ENCODE results near the gene MMP1.

Gene MMP1

GRCh38 chr11:102798012-102798746 lies at the start of gene MMP1:
MMP1 (minus strand) TSS chr11:102798160; CDS start chr11:102798092, 68 bp downstream.
- no peaks in the 10 kb centered on the region for H3K27me3 ChIP-seq (ENCODE audit: control insufficient read depth, insufficient read depth, low read length)
- no peak within 1 kb of the TSS for H3K27ac ChIP-seq (ENCODE audit: low read length)
- no peak within 1 kb of the TSS for H3K4me3 ChIP-seq (ENCODE audit: low read length)
- H3K4me1 ChIP-seq (ENCODE audit: control insufficient read depth, insufficient read depth, low read length): no peaks in the 10 kb centered on the region
- no peak for DNase-seq (ENCODE audit: low read depth, low spot score)
- no CpG with 5 or more reads among the region's 7 CpGs for WGBS (ENCODE audit: insufficient coverage, insufficient read length)
- H3K36me3 ChIP-seq (ENCODE audit: control insufficient read depth, insufficient read depth, low read length): no peaks in the 10 kb centered on the region
- H3K9me3 ChIP-seq (ENCODE audit: control insufficient read depth, insufficient read depth, low read length): no peaks in the 10 kb centered on the region

- Histone ChIP-seq H3K27ac (ENCODE audit: low read length) (no peak overlapping the region), H3K36me3 (ENCODE audit: control insufficient read depth, insufficient read depth, low read length) (no peaks in the 10 kb centered on the region), H3K4me1 (ENCODE audit: control insufficient read depth, insufficient read depth, low read length) (no peaks in the 10 kb centered on the region; the same call in 1 of the 2 replicates), H3K4me3 (ENCODE audit: low read length) (no peak overlapping the region), H3K27me3 (ENCODE audit: control insufficient read depth, insufficient read depth, low read length) (no peaks in the 10 kb centered on the region), H3K9me3 (ENCODE audit: control insufficient read depth, insufficient read depth, low read length) (no peaks in the 10 kb centered on the region)
- no CpG with 5 or more reads among the region's 3 CpGs for WGBS (ENCODE audit: insufficient coverage, insufficient read length)
- no peak for DNase-seq (ENCODE audit: low read depth, low spot score)
Observed at GRCh38 chr11:102846292-102846691, 48.3 kb upstream of the MMP1 start.

- H3K27me3 ChIP-seq (ENCODE audit: control insufficient read depth, insufficient read depth, low read length): no peaks in the 10 kb centered on the region
- H3K4me3 ChIP-seq (ENCODE audit: low read length): no peak within 1 kb of the TSS
- no CpG with 5 or more reads among the region's 4 CpGs for WGBS (ENCODE audit: insufficient coverage, insufficient read length)
Observed at GRCh38 chr11:102843489-102843888, 45.5 kb upstream of the MMP1 start, which contains the start of gene MMP3. MMP3 (minus strand) TSS chr11:102843609; CDS start chr11:102843546, 63 bp downstream.

DNA sequence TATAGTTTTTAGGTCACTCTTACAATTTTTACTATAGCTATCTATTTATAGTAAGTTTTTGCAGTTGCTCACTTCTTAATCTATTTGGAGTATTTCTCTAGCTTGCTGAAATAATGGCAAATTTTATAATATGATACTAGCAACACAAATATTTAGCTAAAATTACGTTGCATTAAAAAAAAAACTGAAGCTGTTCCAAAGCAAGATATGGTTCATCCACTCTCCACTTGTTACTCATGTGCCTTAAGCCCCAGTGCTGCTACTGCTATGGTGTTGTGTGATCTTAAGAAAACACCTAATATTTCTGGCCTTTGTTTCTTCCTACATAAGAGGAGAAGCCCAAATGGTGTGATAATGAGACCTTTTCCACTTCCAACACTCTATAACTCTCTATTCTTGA lies 45.0 kb upstream of the MMP1 start:
- Histone ChIP-seq H3K4me3 (ENCODE audit: low read length) (no peak overlapping the region), H3K9me3 (ENCODE audit: control insufficient read depth, insufficient read depth, low read length) (no peaks in the 10 kb centered on the region), H3K4me1 (ENCODE audit: control insufficient read depth, insufficient read depth, low read length) (no peaks in the 10 kb centered on the region; the same call in 1 of the 2 replicates), H3K27ac (ENCODE audit: low read length) (no peak overlapping the region), H3K36me3 (ENCODE audit: control insufficient read depth, insufficient read depth, low read length) (no peaks in the 10 kb centered on the region), H3K27me3 (ENCODE audit: control insufficient read depth, insufficient read depth, low read length) (no peaks in the 10 kb centered on the region)
- no CpG with 5 or more reads among the region's 1 CpG for WGBS (ENCODE audit: insufficient coverage, insufficient read length)
- DNase-seq (ENCODE audit: low read depth, low spot score): no peak

More at GRCh38 chr11:102843489-102843888, 45.5 kb upstream of the MMP1 start, which contains the start of gene MMP3:
- DNase-seq (ENCODE audit: low read depth, low spot score): no peak
- Histone ChIP-seq H3K4me1 (ENCODE audit: control insufficient read depth, insufficient read depth, low read length) (no peaks in the 10 kb centered on the region; the same call in 1 of the 2 replicates), H3K36me3 (ENCODE audit: control insufficient read depth, insufficient read depth, low read length) (no peaks in the 10 kb centered on the region), H3K9me3 (ENCODE audit: control insufficient read depth, insufficient read depth, low read length) (no peaks in the 10 kb centered on the region), H3K27ac (ENCODE audit: low read length) (no peak within 1 kb of the TSS)

DNA sequence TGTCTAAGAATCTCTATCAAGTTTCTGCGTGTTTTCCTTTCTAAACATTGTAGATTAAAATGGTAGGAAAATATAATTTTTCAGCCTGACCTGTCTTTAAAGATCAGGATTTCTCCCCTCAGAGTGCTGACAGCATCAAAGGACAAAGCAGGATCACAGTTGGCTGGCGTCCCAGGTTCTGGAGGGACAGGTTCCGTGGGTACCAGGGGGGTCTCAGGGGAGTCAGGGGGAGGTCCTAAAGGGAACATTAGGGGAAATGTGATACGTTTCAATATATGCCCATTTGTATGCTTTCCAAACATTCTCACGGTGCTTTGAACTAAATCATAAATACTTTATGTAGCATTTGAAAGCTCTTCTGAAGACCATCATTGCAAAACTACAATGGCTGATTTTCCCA lies 42.1 kb upstream of the MMP1 start:
- Histone ChIP-seq H3K27ac (ENCODE audit: low read length) (no peak overlapping the region), H3K36me3 (ENCODE audit: control insufficient read depth, insufficient read depth, low read length) (no peaks in the 10 kb centered on the region), H3K4me3 (ENCODE audit: low read length) (no peak overlapping the region), H3K4me1 (ENCODE audit: control insufficient read depth, insufficient read depth, low read length) (no peaks in the 10 kb centered on the region; the same call in 1 of the 2 replicates), H3K9me3 (ENCODE audit: control insufficient read depth, insufficient read depth, low read length) (no peaks in the 10 kb centered on the region), H3K27me3 (ENCODE audit: control insufficient read depth, insufficient read depth, low read length) (no peaks in the 10 kb centered on the region)
- DNase-seq (ENCODE audit: low read depth, low spot score): no peak
- WGBS (ENCODE audit: insufficient coverage, insufficient read length): no CpG with 5 or more reads among the region's 5 CpGs

DNA sequence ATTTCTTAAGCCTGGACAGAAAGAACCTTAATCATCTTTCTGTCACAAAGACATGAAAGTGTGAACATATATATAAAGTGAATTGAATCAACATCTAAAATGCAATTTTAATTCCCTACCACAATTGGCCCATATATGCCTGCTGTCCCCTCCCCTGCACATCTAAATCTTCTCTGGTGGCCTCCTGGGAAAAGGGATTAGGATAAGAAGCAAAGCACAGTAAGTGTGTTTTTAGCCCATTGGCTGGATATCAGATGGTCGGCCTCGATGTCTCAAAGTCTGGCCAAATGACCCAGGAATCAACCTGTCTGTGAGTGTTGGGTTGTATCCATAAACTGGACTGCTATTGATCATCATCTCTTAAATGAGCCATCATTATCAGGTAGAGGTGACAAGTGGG lies 39.7 kb upstream of the MMP1 start:
- no peak for DNase-seq (ENCODE audit: low read depth, low spot score)
- Histone ChIP-seq H3K9me3 (ENCODE audit: control insufficient read depth, insufficient read depth, low read length) (no peaks in the 10 kb centered on the region), H3K36me3 (ENCODE audit: control insufficient read depth, insufficient read depth, low read length) (no peaks in the 10 kb centered on the region), H3K4me1 (ENCODE audit: control insufficient read depth, insufficient read depth, low read length) (no peaks in the 10 kb centered on the region), H3K4me3 (ENCODE audit: low read length) (no peak overlapping the region), H3K27ac (ENCODE audit: low read length) (no peak overlapping the region), H3K27me3 (ENCODE audit: control insufficient read depth, insufficient read depth, low read length) (no peaks in the 10 kb centered on the region)
- no CpG with 5 or more reads among the region's 2 CpGs for WGBS (ENCODE audit: insufficient coverage, insufficient read length)

GRCh38 chr11:102837156-102837555 lies 39.2 kb upstream of the MMP1 start:
- Histone ChIP-seq H3K9me3 (ENCODE audit: control insufficient read depth, insufficient read depth, low read length) (no peaks in the 10 kb centered on the region), H3K4me3 (ENCODE audit: low read length) (no peak overlapping the region), H3K4me1 (ENCODE audit: control insufficient read depth, insufficient read depth, low read length) (no peaks in the 10 kb centered on the region), H3K36me3 (ENCODE audit: control insufficient read depth, insufficient read depth, low read length) (no peaks in the 10 kb centered on the region), H3K27me3 (ENCODE audit: control insufficient read depth, insufficient read depth, low read length) (no peaks in the 10 kb centered on the region), H3K27ac (ENCODE audit: low read length) (no peak overlapping the region)
- WGBS (ENCODE audit: insufficient coverage, insufficient read length): 100% methylated on average over 1 of the region's 2 CpGs
- no peak for DNase-seq (ENCODE audit: low read depth, low spot score)

GRCh38 chr11:102836290-102836875 lies 38.4 kb upstream of the MMP1 start:
- H3K4me1 ChIP-seq (ENCODE audit: control insufficient read depth, insufficient read depth, low read length): 0 out of 2 replicates have a peak, but pooled peaks cover 2% of the 10 kb centered on the region
- WGBS (ENCODE audit: insufficient coverage, insufficient read length): no CpG with 5 or more reads among the region's 3 CpGs
- DNase-seq (ENCODE audit: low read depth, low spot score): no peak

GRCh38 chr11:102833731-102834130 lies 35.8 kb upstream of the MMP1 start:
- Histone ChIP-seq H3K9me3 (ENCODE audit: control insufficient read depth, insufficient read depth, low read length) (no peaks in the 10 kb centered on the region), H3K27me3 (ENCODE audit: control insufficient read depth, insufficient read depth, low read length) (no peaks in the 10 kb centered on the region), H3K4me1 (ENCODE audit: control insufficient read depth, insufficient read depth, low read length) (0 out of 2 replicates have a peak, but pooled peaks cover 2% of the 10 kb centered on the region), H3K36me3 (ENCODE audit: control insufficient read depth, insufficient read depth, low read length) (no peaks in the 10 kb centered on the region), H3K4me3 (ENCODE audit: low read length) (no peak overlapping the region), H3K27ac (ENCODE audit: low read length) (no peak overlapping the region)
- no peak for DNase-seq (ENCODE audit: low read depth, low spot score)
- WGBS (ENCODE audit: insufficient coverage, insufficient read length): no CpG with 5 or more reads among the region's 2 CpGs

More at GRCh38 chr11:102836290-102836875, 38.4 kb upstream of the MMP1 start:
- Histone ChIP-seq H3K27me3 (ENCODE audit: control insufficient read depth, insufficient read depth, low read length) (no peaks in the 10 kb centered on the region), H3K9me3 (ENCODE audit: control insufficient read depth, insufficient read depth, low read length) (no peaks in the 10 kb centered on the region), H3K36me3 (ENCODE audit: control insufficient read depth, insufficient read depth, low read length) (no peaks in the 10 kb centered on the region), H3K4me3 (ENCODE audit: low read length) (no peak overlapping the region), H3K27ac (ENCODE audit: low read length) (no peak overlapping the region)

GRCh38 chr11:102832612-102833011 lies 34.7 kb upstream of the MMP1 start:
- H3K9me3 ChIP-seq (ENCODE audit: control insufficient read depth, insufficient read depth, low read length): no peaks in the 10 kb centered on the region
- H3K27me3 ChIP-seq (ENCODE audit: control insufficient read depth, insufficient read depth, low read length): no peaks in the 10 kb centered on the region
- H3K36me3 ChIP-seq (ENCODE audit: control insufficient read depth, insufficient read depth, low read length): no peaks in the 10 kb centered on the region
- H3K27ac ChIP-seq (ENCODE audit: low read length): no peak overlapping the region
- H3K4me3 ChIP-seq (ENCODE audit: low read length): no peak overlapping the region
- DNase-seq (ENCODE audit: low read depth, low spot score): no peak
- 0 out of 2 replicates have a peak, but pooled peaks cover 2% of the 10 kb centered on the region for H3K4me1 ChIP-seq (ENCODE audit: control insufficient read depth, insufficient read depth, low read length)
- no CpG with 5 or more reads among the region's 7 CpGs for WGBS (ENCODE audit: insufficient coverage, insufficient read length)

All from iPS DF 6.9 (cell line).